Brain pericyte (primary cell): ENCODE results near the gene ARHGAP24.
A peak's percentile ranks its signal among the peaks of the same experiment; 100 is the strongest.
"Not testable (repeated sequence)": the region's sequence is repeated elsewhere in the genome, so short reads cannot be mapped to it uniquely, and the experiment has no call there.

Experiments
- DNase-seq: peaks from one replicate; pipeline ENCODE4 v3.0.0-alpha.2; 2012; ENCODE audit warnings: low read depth, low spot score

ARHGAP24 gene

DNA sequence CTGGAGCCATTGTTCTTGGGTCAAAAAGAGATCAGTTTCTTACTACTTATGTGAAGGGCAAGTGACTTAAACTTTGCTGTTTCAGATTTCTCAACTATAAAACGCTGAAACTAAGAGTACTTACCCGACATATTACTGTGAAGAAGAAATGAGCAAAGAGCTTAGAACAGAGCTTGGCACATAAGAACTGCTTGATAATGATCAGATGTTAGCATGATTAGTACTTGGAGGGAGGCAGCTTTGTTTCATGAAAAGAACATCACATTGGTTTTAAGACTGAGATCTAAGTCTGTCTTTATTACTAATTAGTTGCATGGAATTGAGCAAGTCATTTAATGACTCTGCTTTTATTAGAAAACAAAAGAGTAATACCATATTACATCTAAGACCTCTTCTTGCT, 169.1 kb downstream of the ARHGAP24 start:
- DNase-seq, result no peak

DNA sequence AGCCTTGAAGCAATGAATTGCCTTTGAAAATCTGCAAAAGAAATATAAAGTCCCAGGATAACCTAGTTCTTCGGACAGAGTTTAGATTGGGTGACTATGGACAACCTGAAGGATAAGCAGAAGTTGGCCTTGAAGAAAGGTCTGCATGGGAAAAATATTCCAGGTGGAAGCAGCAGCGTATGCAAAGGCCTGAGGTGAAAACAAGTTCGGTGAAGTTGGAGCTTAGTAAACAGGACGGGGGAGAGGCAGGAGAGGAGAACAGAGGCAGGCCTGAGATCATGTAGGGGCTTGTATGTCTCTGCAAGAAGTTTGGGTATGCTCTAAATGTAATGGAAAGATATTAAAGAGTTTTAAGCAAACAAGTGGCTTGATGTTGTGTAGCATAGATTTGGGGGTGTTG, 176.0 kb downstream of the ARHGAP24 start:
- DNase-seq, result no peak

DNA sequence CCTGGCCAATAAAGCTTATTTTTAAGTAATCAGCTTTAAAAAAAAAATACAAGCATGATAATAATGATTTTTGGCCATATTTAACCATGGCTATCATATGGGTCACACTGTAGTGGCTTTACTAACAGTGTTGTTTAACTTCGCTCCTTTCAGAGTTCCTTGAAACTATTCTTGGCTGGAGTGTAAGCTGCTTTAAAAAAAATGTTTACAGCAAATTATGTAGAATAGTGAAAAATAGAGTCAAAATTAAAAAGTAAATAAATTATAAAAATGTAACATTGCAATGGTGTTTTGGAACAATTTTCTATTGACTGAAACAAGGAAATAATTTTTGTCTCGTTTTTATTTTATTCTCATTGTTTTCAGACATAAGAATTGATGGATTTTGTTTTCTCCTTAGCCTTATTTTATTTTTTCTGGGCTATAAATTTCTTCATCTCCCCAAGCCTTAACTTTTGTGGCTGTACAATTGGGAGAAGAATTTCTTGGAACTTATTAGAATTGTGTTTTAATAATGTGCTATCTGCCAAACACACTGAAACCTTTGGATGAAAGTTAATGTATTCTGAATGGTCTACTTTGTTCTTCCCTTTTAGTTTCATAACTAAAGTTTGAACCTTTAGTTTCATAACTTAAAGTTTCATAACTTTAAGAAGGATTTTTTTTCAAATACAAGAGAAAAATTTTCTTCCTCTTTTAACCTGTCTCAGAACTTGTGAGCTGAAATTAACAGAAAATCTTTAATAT, 182.0 kb downstream of the ARHGAP24 start:
- DNase-seq, result no peak

DNA sequence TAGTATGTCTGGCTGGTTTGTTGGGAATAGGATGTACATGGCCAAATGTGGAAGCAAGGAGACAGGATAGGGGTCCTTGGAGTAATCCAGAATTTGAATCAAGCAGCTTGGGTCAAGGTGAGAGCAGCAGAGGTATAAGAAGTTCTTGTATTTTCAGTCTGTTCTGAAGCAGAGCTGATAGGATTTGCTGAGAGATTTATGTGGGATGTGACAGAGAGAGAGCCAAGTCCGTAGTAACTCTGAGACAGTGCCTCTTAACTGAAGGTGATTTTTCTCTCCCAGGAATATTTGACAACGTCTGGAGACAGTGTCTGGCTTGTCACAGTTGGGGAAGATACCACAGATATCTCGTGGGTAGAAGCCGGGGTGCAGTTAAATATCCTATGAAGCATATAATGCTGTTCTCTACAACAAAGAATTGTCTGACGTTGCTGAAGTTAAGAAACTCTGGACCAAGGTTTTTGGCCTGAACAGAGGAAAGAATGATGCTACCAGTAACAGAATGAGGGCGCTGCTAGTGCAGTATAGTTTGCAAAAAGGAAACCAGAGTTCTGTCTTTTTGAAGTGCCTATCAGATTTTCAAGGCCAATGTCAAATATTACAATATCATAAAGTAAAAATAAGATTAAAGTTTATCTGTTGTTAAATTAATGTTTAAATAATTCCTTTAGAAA, 184.0 kb downstream of the ARHGAP24 start:
- DNase-seq, result no peak

- DNase-seq, result no peak
These were observed 184.8 kb downstream of the ARHGAP24 start for GRCh38 chr4:85659610-85660218.

DNA sequence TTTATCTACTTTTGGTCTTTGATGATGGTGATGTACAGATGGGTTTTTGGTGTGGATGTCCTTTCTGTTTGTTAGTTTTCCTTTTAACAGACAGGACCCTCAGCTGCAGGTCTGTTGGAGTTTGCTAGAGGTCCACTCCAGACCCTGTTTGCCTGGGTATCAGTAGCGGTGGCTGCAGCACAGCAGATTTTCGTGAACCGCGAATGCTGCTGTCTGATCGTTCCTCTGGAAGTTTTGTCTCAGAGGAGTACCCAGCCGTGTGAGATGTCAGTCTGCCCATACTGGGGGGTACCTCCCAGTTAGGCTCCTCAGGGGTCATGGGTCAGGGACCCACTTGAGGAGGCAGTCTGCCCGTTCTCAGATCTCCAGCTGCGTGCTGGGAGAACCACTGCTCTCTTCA, 191.7 kb downstream of the ARHGAP24 start:
- not testable (repeated sequence) for DNase-seq

DNA sequence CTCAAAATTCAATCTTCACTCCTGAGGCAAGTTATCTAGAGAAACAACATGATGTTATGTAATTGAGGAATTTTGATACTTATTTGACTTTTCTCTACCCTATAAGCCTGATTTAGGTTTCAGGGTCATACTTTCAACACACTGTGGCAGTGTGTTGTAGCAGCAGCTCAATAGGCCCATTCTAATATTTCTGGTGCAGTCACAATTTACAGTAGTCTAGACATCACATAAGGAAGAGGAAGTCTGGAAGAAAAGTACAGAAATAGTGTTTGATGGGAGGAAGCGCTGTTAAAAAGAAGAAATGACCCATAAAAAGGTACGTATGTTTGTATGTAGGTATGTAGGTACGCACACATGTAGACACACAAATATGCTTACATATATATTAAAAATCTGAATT, 194.3 kb downstream of the ARHGAP24 start:
- DNase-seq, result no peak

DNA sequence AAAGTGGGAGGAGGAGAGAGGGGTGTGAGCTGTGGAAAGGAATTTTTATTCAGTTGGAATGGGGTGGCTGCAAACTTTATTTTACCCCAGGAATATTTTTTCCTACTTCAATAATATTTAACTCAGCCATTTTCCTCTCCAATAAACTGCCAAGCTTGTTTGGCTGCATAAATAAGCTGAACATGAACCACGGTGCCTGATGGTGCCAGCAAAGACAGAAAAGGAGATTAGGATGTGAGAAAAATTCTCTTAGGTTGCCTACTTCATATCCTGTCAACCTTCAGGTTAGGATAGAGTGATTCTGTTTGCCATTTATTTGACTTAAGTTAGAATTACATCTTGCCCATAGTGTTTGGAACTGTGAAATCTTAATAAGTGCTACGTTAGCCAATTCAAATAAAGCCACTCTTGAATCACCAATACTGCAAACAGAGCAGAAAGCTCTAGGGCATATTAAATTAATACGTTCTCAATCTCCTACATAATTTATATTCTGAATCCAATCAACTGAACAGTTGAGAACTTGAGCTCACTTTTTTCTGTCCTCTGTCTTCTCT, 195.1 kb downstream of the ARHGAP24 start:
- no peak for DNase-seq

- no peak for DNase-seq
These were observed 196.2 kb downstream of the ARHGAP24 start for GRCh38 chr4:85671120-85671519.

GRCh38 chr4:85672116-85672515, 197.2 kb downstream of the ARHGAP24 start:
- no peak for DNase-seq

DNA sequence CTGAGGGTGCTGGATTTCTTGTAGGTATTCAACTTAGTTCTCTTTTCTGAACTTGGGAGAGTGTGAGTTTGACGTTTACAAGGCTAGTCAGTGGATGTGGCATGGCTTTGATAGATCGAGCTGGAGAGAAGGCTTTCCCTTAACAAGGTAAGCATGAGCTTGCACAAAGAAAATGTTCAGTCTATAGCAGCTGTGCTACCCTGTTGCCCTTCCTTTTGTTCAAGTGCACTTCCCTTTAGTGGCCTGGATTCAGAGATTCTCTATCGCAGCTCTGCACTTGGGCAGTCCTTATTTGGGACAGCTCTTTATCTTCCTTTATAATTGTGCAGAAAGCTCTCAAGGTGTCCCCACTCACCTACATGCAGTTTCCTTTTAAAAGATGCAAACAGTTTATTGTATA, 198.0 kb downstream of the ARHGAP24 start:
- DNase-seq, result no peak

GRCh38 chr4:85673540-85673939, 198.6 kb downstream of the ARHGAP24 start:
- DNase-seq, result no peak

- no peak for DNase-seq
These were observed 200.4 kb downstream of the ARHGAP24 start for GRCh38 chr4:85675076-85676049.

- DNase-seq, result no peak
These were observed 201.1 kb downstream of the ARHGAP24 start for GRCh38 chr4:85676050-85676425.

DNA sequence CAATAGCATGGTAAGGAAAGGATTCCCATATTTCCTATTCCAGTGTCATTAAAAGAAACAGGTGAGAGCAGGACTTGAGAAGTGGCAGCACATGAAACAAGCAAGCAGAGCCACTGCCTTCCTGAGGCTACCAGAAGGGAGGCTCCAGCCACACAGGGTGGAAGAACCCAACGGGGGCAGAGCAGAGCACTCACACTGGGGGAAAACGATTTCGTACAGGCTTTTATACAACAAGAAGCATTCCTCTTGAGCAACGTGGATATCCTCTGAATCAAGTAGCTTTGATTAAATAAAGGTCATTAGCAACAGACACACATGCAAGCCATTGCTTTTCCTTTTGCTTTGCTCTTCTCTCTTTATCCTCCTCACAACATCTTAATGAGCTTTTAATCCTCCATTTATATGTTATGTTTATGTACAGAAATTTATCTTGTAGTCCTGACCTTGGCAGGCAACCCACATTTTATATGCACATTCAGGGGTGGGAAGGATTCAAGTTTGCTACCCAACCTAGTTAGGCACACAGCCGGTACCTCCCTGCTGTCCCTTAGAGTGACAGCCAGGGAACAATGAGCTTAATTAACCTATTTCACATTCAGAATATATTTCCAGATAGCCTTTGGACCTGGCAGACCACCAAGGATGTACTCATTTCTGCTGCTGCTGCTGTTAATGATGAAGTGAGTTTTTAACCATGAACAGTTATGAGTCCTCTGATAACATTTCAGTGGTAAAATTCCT, 202.1 kb downstream of the ARHGAP24 start:
- DNase-seq, result no peak

GRCh38 chr4:85681221-85681657, 206.3 kb downstream of the ARHGAP24 start:
- DNase-seq, result peak; percentile 41

DNA sequence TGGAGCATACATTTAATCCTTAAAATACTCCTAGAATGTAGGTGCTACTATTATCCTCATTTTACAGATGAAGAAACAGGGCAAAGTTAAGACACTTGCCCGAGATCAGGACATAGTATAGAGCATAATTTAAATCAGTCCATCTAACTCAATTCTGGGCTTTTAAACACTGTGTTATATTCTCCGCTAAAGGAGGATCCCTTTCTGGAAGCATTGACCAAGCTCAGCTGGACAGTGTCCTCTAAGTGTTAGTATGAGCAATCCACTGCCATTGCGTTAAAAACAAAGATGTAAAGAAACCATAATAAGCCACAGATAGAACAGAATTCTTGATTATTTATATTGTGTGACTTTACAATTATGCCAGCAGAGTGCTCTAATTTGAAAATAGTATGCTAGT, 207.0 kb downstream of the ARHGAP24 start:
- DNase-seq, result no peak

GRCh38 chr4:85682391-85682790, 207.4 kb downstream of the ARHGAP24 start:
- no peak for DNase-seq

- no peak for DNase-seq
These were observed 209.7 kb downstream of the ARHGAP24 start for GRCh38 chr4:85684676-85685075.

DNA sequence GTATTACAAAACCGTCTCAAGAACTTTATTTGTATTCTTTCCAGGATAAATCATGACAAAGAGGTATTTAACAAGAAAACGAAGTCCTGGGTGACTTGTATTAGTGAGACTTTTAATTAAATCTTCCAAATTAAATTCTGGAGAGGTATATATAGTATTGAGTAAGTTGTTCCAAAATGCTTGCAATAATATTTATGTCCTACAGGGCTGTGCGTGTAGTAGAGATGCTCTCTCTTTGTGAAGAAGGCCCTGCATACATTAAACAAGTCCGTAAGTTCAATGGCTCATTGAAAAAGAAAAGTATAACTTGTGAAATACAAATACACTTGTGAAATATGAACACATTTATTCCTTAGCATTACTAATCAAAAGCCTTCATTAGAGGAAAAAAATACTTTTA, 211.4 kb downstream of the ARHGAP24 start:
- DNase-seq, result no peak
